ENCODE data around the gene PPP2R5C.

Gene PPP2R5C

GRCh38 chr14:101865288-101865687, 103.8 kb downstream of the PPP2R5C start:
- DNase-seq (ENCODE audit: low spot score), result no peak

- no peak for DNase-seq (ENCODE audit: low spot score)
Measured at GRCh38 chr14:101867854-101868253, 106.3 kb downstream of the PPP2R5C start.

DNA sequence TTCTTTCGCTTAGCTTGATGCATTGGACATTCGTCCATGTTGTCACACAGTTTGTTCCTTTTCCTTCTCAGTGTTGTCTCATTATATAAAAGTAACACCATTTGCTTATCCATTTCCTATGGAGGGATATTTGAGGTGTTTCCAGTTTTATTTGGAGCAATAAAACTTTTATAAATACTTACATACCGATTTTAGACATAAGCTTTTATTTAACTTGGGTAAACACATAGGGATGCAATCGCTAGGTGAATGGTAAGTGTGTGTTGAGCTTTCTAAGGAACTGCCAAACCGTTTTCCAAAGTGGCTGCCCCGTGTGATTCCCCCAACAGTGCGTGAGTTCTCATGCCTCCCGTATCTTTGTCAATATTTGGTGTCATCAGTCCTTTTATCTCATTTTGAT, 107.7 kb downstream of the PPP2R5C start:
- DNase-seq (ENCODE audit: low spot score), result no peak

DNA sequence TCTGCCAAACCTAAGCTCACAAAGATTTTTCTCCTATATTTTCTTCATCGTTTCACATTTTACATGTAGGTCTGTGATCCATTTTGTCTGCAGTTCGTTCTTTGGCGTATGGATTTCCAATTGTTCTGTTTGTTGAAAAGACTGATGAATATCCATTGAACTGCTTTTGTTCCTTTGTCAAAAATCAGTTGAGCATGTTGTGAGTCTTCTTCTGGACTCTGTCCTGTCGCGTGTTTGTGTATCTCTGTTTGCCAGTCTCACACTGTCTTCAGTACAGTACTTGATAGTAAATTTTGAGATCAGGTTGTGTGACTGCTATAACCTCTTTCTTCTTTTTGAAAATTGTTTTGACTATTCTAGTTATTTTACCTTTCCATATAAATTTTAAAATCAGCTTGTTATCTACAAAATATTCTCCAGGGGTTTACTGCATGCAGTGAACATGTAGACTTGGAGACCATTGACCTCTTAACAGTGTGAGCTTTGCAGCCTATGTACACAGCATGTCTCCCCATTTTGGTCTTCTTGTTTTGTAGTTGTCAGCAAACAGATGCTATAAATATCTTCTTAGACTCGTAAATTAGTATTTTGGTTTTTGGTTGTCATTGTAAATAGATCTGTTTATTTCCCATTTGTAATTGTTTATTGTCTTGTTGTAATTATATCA, 108.9 kb downstream of the PPP2R5C start:
- DNase-seq (ENCODE audit: low spot score), result no peak

- no peak for DNase-seq (ENCODE audit: low spot score)
Measured at GRCh38 chr14:101872346-101872745, 110.8 kb downstream of the PPP2R5C start.

DNA sequence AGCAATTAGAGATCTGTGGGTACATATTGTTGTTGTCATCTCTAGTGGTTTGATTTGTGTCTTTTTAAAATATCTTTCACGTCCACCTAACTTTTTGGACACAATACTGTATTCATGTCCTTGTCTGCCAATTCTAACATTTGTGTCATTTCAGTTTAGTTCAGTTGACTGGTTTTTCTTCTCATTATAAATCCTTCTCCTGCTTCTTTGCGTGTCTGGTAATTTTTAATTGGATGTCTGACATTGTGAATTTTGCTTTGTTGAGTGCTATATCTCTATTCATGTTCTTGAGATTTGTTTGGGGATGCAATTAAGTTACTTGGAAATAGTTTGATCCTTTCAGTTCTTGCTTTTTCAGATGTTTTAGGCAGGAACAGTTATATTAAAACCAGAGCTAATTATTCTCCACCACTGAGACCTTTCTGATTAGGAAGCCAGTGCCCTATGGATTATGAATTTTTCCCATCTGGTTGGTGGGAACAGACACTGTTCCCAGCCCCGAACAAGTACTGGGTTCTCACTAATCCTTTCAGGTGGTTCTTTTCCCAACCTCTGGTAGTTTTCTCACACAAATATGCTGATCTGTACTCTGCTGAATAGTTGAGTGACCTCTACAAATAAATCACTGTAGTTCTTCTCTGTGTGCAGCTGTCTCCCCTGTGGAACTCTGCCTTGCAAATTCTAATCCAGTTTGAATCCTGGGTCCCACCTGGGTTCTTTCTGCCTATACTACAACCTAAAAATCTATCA, 111.7 kb downstream of the PPP2R5C start:
- DNase-seq (ENCODE audit: low spot score), result no peak

GRCh38 chr14:101873991-101874390, 112.5 kb downstream of the PPP2R5C start:
- no peak for DNase-seq (ENCODE audit: low spot score)

GRCh38 chr14:101875041-101875726, 113.7 kb downstream of the PPP2R5C start:
- DNase-seq (ENCODE audit: low spot score), result no peak

- DNase-seq (ENCODE audit: low spot score), result no peak
Measured at GRCh38 chr14:101875727-101876554, 114.4 kb downstream of the PPP2R5C start.

- no peak for DNase-seq (ENCODE audit: low spot score)
Measured at GRCh38 chr14:101876555-101876938, 115.0 kb downstream of the PPP2R5C start.

DNA sequence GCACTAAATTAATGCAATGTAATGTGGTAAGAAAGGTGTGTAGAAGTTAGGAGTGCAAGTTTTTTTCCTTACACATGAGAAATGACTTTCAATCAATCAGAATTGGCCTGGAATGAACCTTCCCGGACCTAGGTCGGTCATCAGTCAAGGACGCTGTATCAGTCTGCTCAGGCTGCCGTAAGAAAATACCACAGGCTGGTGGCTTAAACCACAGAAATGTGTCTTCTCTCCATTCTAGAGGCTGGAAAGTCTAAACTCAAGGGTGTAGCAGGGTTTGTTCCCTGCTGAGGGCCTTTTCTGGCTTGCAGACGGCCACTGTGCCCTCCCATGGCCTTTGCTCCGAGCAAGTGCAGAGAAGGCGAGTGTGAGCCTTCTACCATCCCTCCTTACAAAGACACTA, 116.3 kb downstream of the PPP2R5C start:
- DNase-seq (ENCODE audit: low spot score), result no peak

GRCh38 chr14:101878211-101878821, 116.8 kb downstream of the PPP2R5C start:
- no peak for DNase-seq (ENCODE audit: low spot score)

GRCh38 chr14:101878822-101879528, 117.5 kb downstream of the PPP2R5C start:
- DNase-seq (ENCODE audit: low spot score), result no peak

- no peak for DNase-seq (ENCODE audit: low spot score)
Measured at GRCh38 chr14:101879529-101880336, 118.2 kb downstream of the PPP2R5C start.

GRCh38 chr14:101881426-101881825, 119.9 kb downstream of the PPP2R5C start:
- DNase-seq (ENCODE audit: low spot score), result no peak

GRCh38 chr14:101882141-101882935, 120.8 kb downstream of the PPP2R5C start:
- no peak for DNase-seq (ENCODE audit: low spot score)

DNA sequence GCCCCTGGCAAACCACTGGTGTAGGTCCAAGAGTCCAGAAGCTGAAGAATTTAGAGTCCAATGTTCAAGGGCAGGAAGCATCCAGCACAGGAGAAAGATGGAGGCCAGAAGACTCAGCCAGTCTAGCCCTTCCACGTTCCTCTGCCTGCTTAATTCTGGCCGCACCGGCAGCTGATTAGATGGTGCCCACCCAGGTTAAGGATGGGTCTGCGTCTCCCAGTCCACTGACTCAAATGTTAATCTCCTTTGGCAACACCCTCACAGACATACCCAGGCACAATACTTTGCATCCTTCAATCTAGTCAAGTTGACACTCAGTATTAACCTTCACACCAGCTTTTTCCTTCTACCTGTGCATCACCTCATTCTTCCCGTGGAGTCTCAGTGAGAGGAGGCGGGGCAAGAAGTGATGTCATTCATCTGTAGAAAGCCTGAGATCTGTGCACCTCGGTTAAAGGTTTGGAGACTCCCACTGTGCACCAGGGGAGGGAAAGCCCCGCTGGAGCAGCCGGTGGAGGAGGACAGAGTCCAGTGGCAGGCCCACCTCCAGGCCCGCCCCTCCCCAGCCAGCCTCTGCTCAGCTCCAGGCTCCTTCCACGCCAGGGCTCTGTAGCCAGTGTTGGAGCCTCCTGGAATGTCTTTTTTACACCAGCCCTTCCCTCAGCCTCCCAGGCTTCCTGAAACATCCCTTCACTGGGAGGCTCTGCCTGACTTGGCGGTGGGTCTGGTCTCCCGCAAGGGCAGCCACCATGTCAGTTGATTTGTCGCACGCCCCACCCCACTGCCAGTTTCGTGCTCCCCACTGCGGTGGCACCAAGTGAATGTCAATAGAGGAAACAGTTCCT, 122.8 kb downstream of the PPP2R5C start:
- no peak for DNase-seq (ENCODE audit: low spot score)

GRCh38 chr14:101884934-101885576, 123.5 kb downstream of the PPP2R5C start:
- DNase-seq (ENCODE audit: low spot score), result no peak
